Neuronal stem cell (in vitro differentiated cells): ENCODE results near the gene HSDL1.
"Not testable (repeated sequence)": the region's sequence is repeated elsewhere in the genome, so short reads cannot be mapped to it uniquely, and the experiment has no call there.

ENCODE experiments used
- DNase-seq: peaks from one replicate; pipeline ENCODE4 v3.0.0-alpha.2; 2013; ENCODE audit warnings: low spot score
- H2AFZ ChIP-seq: one replicate; pipeline ENCODE4 v1.6.1; 2013; ENCODE audit warnings: mild to moderate bottlenecking, low read length, inconsistent platforms
- H2AK5ac ChIP-seq: 2 replicates; pipeline ENCODE4 v1.6.1; 2013; ENCODE audit warnings: low read depth, mild to moderate bottlenecking, inconsistent platforms, low read length, moderate library complexity, mixed read lengths
- H2BK120ac ChIP-seq: 2 replicates; pipeline ENCODE4 v1.6.1; 2013; ENCODE audit warnings: low read depth, mild to moderate bottlenecking, inconsistent platforms, low read length, moderate library complexity, mixed read lengths
- H2BK12ac ChIP-seq: one replicate; pipeline ENCODE4 v1.6.1; 2013; ENCODE audit warnings: low read length, inconsistent platforms
- H2BK15ac ChIP-seq: 2 replicates; pipeline ENCODE4 v1.6.1; 2013; ENCODE audit warnings: mild to moderate bottlenecking, low read length, inconsistent platforms, mixed read lengths
- H2BK5ac ChIP-seq: one replicate; pipeline ENCODE4 v1.6.1; 2013; ENCODE audit warnings: inconsistent platforms, mild to moderate bottlenecking, low read length, moderate library complexity
- H3K14ac ChIP-seq: one replicate; pipeline ENCODE4 v1.6.1; 2013; ENCODE audit warnings: low read length, inconsistent platforms
- H3K18ac ChIP-seq: 2 replicates; pipeline ENCODE4 v1.6.1; 2013; ENCODE audit warnings: low read length, inconsistent platforms
- H3K23ac ChIP-seq: 2 replicates; pipeline ENCODE4 v1.6.1; 2013; ENCODE audit warnings: low read depth, mild to moderate bottlenecking, mixed read lengths, low read length, inconsistent platforms; ENCODE audit not compliant: poor library complexity
- H3K27ac ChIP-seq: replicated peaks from 3 replicates; pipeline ENCODE4 v1.5.1; 2013; ENCODE audit warnings: low read length, inconsistent platforms
- H3K27me3 ChIP-seq, 3 experiments: 2 replicates each; pipeline ENCODE4 v1.6.1; 2013; ENCODE audit warnings: low read length in 3 of 3, mild to moderate bottlenecking in 2 of 3, inconsistent platforms in 1 of 3, low read depth in 1 of 3, mixed read lengths in 1 of 3, moderate library complexity in 1 of 3; ENCODE audit not compliant: control insufficient read depth in 3 of 3, insufficient read depth in 3 of 3
- H3K36me3 ChIP-seq, 2 donors: replicated peaks in 1 of 2; 2 replicates each; pipeline ENCODE4 v1.6.1; 2013; ENCODE audit warnings: low read length in 2 of 2; ENCODE audit not compliant: control insufficient read depth in 2 of 2, insufficient read depth in 2 of 2
- H3K4ac ChIP-seq: 2 replicates; pipeline ENCODE4 v1.6.1; 2013; ENCODE audit warnings: inconsistent platforms, mild to moderate bottlenecking, low read length, moderate library complexity
- H3K4me1 ChIP-seq, 2 donors: 1 replicate in 1 of 2; 2 replicates in 1 of 2; pipeline ENCODE4 v1.6.1; 2013; ENCODE audit warnings: low read length in 2 of 2, low read depth in 1 of 2; ENCODE audit not compliant: control insufficient read depth in 2 of 2, insufficient read depth in 1 of 2
- H3K4me2 ChIP-seq: one replicate; pipeline ENCODE4 v1.6.1; 2013; ENCODE audit warnings: mild to moderate bottlenecking, low read length, inconsistent platforms; ENCODE audit not compliant: insufficient read depth, poor library complexity, severe bottlenecking
- H3K4me3 ChIP-seq, 2 donors: 2 replicates each; pipeline ENCODE4 v1.5.1; 2013; ENCODE audit warnings: low read length in 2 of 2, mild to moderate bottlenecking in 2 of 2, inconsistent platforms in 1 of 2, moderate library complexity in 1 of 2
- H3K79me1 ChIP-seq: one replicate; pipeline ENCODE4 v1.6.1; 2013; ENCODE audit warnings: low read depth, mild to moderate bottlenecking, inconsistent platforms, low read length, moderate library complexity
- H3K9ac ChIP-seq: one replicate; pipeline ENCODE4 v1.6.1; 2013; ENCODE audit warnings: mild to moderate bottlenecking, low read depth, low read length, inconsistent platforms; ENCODE audit not compliant: poor library complexity
- H3K9me3 ChIP-seq, 2 donors: replicated peaks in 1 of 2; 2 replicates each; pipeline versions ENCODE3 to v1.6.1; 2013; ENCODE audit warnings: low read length in 2 of 2, mild to moderate bottlenecking in 2 of 2, inconsistent platforms in 1 of 2, low read depth in 1 of 2, mixed read lengths in 1 of 2, moderate library complexity in 1 of 2; ENCODE audit not compliant: control insufficient read depth in 2 of 2, insufficient read depth in 1 of 2
- H4K8ac ChIP-seq: one replicate; pipeline ENCODE4 v1.6.1; 2013; ENCODE audit warnings: low read depth, mild to moderate bottlenecking, inconsistent platforms, low read length, moderate library complexity
- H4K91ac ChIP-seq: one replicate; pipeline ENCODE4 v1.6.1; 2013; ENCODE audit warnings: low read length, low read depth, mild to moderate bottlenecking, inconsistent platforms; ENCODE audit not compliant: poor library complexity
- WGBS, 2 donors: extraction: QIAGEN DNeasy Blood & Tissue Kit; methylation state at CpG; one replicate each; pipeline ENCODE4 v1.1.7; 2013; ENCODE audit warnings: missing lambda C conversion rate in 2 of 2, mixed read lengths in 1 of 2; ENCODE audit not compliant: insufficient read length in 2 of 2, insufficient replicate concordance in 1 of 2; ENCODE audit errors: extremely low coverage in 2 of 2; 5-methylcytosine and 5-hydroxymethylcytosine counted together

Gene HSDL1

GRCh38 chr16:84116720-84117493, 28.1 kb downstream of the HSDL1 start, which contains the start of gene MBTPS1:
TSS of gene MBTPS1 (minus strand) at chr16:84116942. CDS start at chr16:84101783, 15,159 bp downstream.
- WGBS, 2 donors: no CpG with 5 or more reads among the region's 94 CpGs
- H4K8ac ChIP-seq: peak within 1 kb of the TSS; percentile 95

GRCh38 chr16:84115919-84116719, 28.9 kb downstream of the HSDL1 start:
- no peak overlapping the region for H2BK5ac ChIP-seq
- H2BK15ac ChIP-seq: no peak overlapping the region
- H2AFZ ChIP-seq: peak overlapping the region; percentile 92
- peaks cover 3 to 5% of the 10 kb centered on the region in 2 donors for H3K36me3 ChIP-seq
- no peak overlapping the region for H3K9ac ChIP-seq
- H3K27ac ChIP-seq: peak overlapping the region; percentile 89
- H3K9me3 ChIP-seq: no peaks in the 10 kb centered on the region
- H3K14ac ChIP-seq: no peak overlapping the region
- DNase-seq: no peak
- H3K18ac ChIP-seq: peak overlapping the region; percentile 96
- H3K4me3 ChIP-seq: peak overlapping the region; percentile 82 to 94
- H3K23ac ChIP-seq: peak overlapping the region; percentile 94
- peak overlapping the region; percentile 50 for H3K4me2 ChIP-seq
- peaks cover 5 to 7% of the 10 kb centered on the region in 2 donors for H3K4me1 ChIP-seq
- H3K27me3 ChIP-seq: no peaks in the 10 kb centered on the region
- no peak overlapping the region for H2AK5ac ChIP-seq
- H2BK12ac ChIP-seq: no peak overlapping the region
- no peak overlapping the region for H4K8ac ChIP-seq
- no peaks in the 10 kb centered on the region for H3K79me1 ChIP-seq
- WGBS, 2 donors: no CpG with 5 or more reads among the region's 57 CpGs
- H2BK120ac ChIP-seq: no peak overlapping the region
- H3K4ac ChIP-seq: no peak overlapping the region
- H4K91ac ChIP-seq: no peak overlapping the region

More at GRCh38 chr16:84116720-84117493, 28.1 kb downstream of the HSDL1 start, which contains the start of gene MBTPS1:
- Histone ChIP-seq H3K23ac (peak within 1 kb of the TSS; percentile 94), H2BK120ac (no peak within 1 kb of the TSS), H2BK12ac (peak within 1 kb of the TSS; percentile 78), H3K27me3 (no peaks in the 10 kb centered on the region), H2BK15ac (no peak within 1 kb of the TSS), H3K14ac (peak within 1 kb of the TSS; percentile 84), H2BK5ac (no peak within 1 kb of the TSS), H3K36me3 (peaks cover 3 to 13% of the 10 kb centered on the region in 2 donors), H3K18ac (peak within 1 kb of the TSS; percentile 96), H3K4me3 (peak within 1 kb of the TSS; percentile 82 to 94), H3K4me2 (peak within 1 kb of the TSS; percentile 84), H3K4me1 (peaks cover 5 to 7% of the 10 kb centered on the region in 2 donors), H2AFZ (peak within 1 kb of the TSS; percentile 92), H3K27ac (peak within 1 kb of the TSS; percentile 89), H3K79me1 (no peaks in the 10 kb centered on the region), H3K9ac (peak within 1 kb of the TSS; percentile 94), H2AK5ac (peak within 1 kb of the TSS; percentile 78), H3K4ac (no peak within 1 kb of the TSS), H3K9me3 (no peaks in the 10 kb centered on the region), H4K91ac (no peak within 1 kb of the TSS)
- peak; percentile 98 for DNase-seq

GRCh38 chr16:84111949-84112348, 33.0 kb downstream of the HSDL1 start:
- not testable (repeated sequence) for H3K9ac ChIP-seq, H2BK15ac ChIP-seq, H2BK120ac ChIP-seq, H3K27ac ChIP-seq, DNase-seq, H4K91ac ChIP-seq, H3K27me3 ChIP-seq, H2AK5ac ChIP-seq, H3K23ac ChIP-seq, H3K4me1 ChIP-seq, H3K14ac ChIP-seq, H3K18ac ChIP-seq, H2BK5ac ChIP-seq, H3K4me2 ChIP-seq, H4K8ac ChIP-seq, H2BK12ac ChIP-seq, H3K9me3 ChIP-seq, H3K4me3 ChIP-seq, H3K4ac ChIP-seq, H3K79me1 ChIP-seq, H2AFZ ChIP-seq
- no CpG with 5 or more reads among the region's 3 CpGs for WGBS, 2 donors
- peaks cover 0 to 24% of the 10 kb centered on the region in 2 donors for H3K36me3 ChIP-seq

GRCh38 chr16:84111525-84111924, 33.5 kb downstream of the HSDL1 start:
- Histone ChIP-seq H2BK15ac (no peak overlapping the region), H3K4me1 (peaks cover 2 to 3% of the 10 kb centered on the region in 2 donors), H2BK120ac (no peak overlapping the region), H4K8ac (no peak overlapping the region), H3K14ac (no peak overlapping the region), H2BK12ac (no peak overlapping the region), H3K27me3 (no peaks in the 10 kb centered on the region), H3K18ac (no peak overlapping the region), H2AK5ac (no peak overlapping the region), H3K36me3 (peaks cover 1 to 27% of the 10 kb centered on the region in 2 donors), H3K27ac (no peak overlapping the region), H3K79me1 (peaks cover 11% of the 10 kb centered on the region), H3K9me3 (no peaks in the 10 kb centered on the region), H2AFZ (no peak overlapping the region), H3K9ac (no peak overlapping the region), H3K4me2 (no peak overlapping the region), H3K4ac (no peak overlapping the region), H2BK5ac (no peak overlapping the region), H3K23ac (no peak overlapping the region), H3K4me3 (no peak overlapping the region), H4K91ac (no peak overlapping the region)
- DNase-seq: no peak
- no CpG with 5 or more reads among the region's 3 CpGs for WGBS, 2 donors
